HCT116 (cell line): ENCODE results near the gene IMMT. TPM values are rescaled to one million over a fixed set of nuclear protein-coding genes. Genes with fewer than 3 reads are reported as not detected.
A peak's percentile ranks its signal among the peaks of the same experiment; 100 is the strongest.

Source experiments
- ATAC-seq: fragments of 200-7000 bp; cut with Tn5 transposase; 2 replicates; pipeline ENCODE4 v1.9.1; 2020; ENCODE audit warnings: mild to moderate bottlenecking, moderate library complexity
- BruUV-seq: library from RNA; stranded (reverse); fragments of 400-500 nt; replicated peaks from 2 replicates; lab custom pipeline; 2021; lab: Mats Ljungman, UMichigan
- CTCF ChIA-PET: fragments of 300-600 bp; sonication (Branson Sonifier 250); formaldehyde crosslinking; loops from one replicate; lab custom pipeline; 2021; ENCODE audit warnings: antibody characterized with exemption; lab: Charles Lee
- POLR2A ChIA-PET: fragments of 300-600, 350-600 bp; sonication (Branson Sonifier 250); formaldehyde crosslinking; loops from one replicate; lab custom pipeline; 2021; ENCODE audit warnings: antibody characterized with exemption; lab: Charles Lee
- RAD21 ChIA-PET, 2 experiments: fragments of 300-600 bp; sonication (Branson Sonifier 250); formaldehyde crosslinking; loops; one replicate each; lab custom pipeline; 2023; ENCODE audit warnings: low total read pairs in 2 of 2; ENCODE audit not compliant: uncharacterized antibody in 2 of 2, unreplicated experiment in 2 of 2, low non-redundant PET in 1 of 2; lab: Charles Lee
- DNase-seq: peaks from one replicate; pipeline ENCODE4 v3.0.0-alpha.2; 2010; ENCODE audit warnings: low read depth, low spot score
- H2AFZ ChIP-seq: fragments of 200-600 bp; shearing (Covaris generic), sonication (generic); 2 replicates; pipeline ENCODE4 v1.6.1; 2017; ENCODE audit warnings: low read depth, mixed run types, mixed read lengths, antibody characterized with exemption, low read length; ENCODE audit not compliant: poor library complexity, severe bottlenecking
- H3K27ac ChIP-seq: 2 replicates; pipeline ENCODE4 v1.5.1; 2012; ENCODE audit warnings: low read depth, low read length
- H3K27me3 ChIP-seq: fragments of 200-600 bp; sonication (generic); 2 replicates; pipeline ENCODE4 v1.6.1; 2016; ENCODE audit warnings: mixed run types, low read length, mixed read lengths; ENCODE audit not compliant: insufficient read depth
- H3K36me3 ChIP-seq, 2 experiments: fragments of 200-500 bp in 1 of 2; fragments of 200-600 bp in 1 of 2; sonication (Bioruptor generic) in 1 of 2; sonication (generic) in 1 of 2; 2 replicates each; pipeline versions ENCODE4 v1.5.1 to v1.6.1; 2014 to 2016; ENCODE audit warnings: low read length in 2 of 2, inconsistent platforms in 1 of 2, mixed read lengths in 1 of 2, mixed run types in 1 of 2; ENCODE audit not compliant: insufficient read depth in 2 of 2, control insufficient read depth in 1 of 2
- H3K4me1 ChIP-seq, 2 experiments: fragments of 200-600 bp in 1 of 2; sonication (generic) in 1 of 2; 2 replicates each; pipeline versions ENCODE4 v1.5.1 to v1.6.1; 2012 to 2017; ENCODE audit warnings: low read length in 2 of 2, inconsistent platforms in 1 of 2, mild to moderate bottlenecking in 1 of 2, mixed read lengths in 1 of 2, mixed run types in 1 of 2, moderate library complexity in 1 of 2; ENCODE audit not compliant: insufficient read depth in 2 of 2, control insufficient read depth in 1 of 2
- H3K4me2 ChIP-seq: fragments of 200-600 bp; sonication (generic); 2 replicates; pipeline ENCODE4 v1.6.1; 2017; ENCODE audit warnings: mixed run types, low read length, mixed read lengths
- H3K4me3 ChIP-seq, 2 experiments: fragments of 200-600 bp in 1 of 2; sonication (generic) in 1 of 2; replicated peaks in 1 of 2; 2 replicates each; pipeline ENCODE4 v1.5.1; 2011 to 2016; ENCODE audit warnings: low read length in 2 of 2, control low read depth in 1 of 2, low read depth in 1 of 2, mild to moderate bottlenecking in 1 of 2, mixed read lengths in 1 of 2, mixed run types in 1 of 2
- H3K79me2 ChIP-seq: fragments of 200-600 bp; sonication (generic); 2 replicates; pipeline ENCODE4 v1.6.1; 2017; ENCODE audit warnings: mild to moderate bottlenecking, mixed run types, low read length, moderate library complexity, mixed read lengths; ENCODE audit not compliant: insufficient read depth
- H3K9ac ChIP-seq: fragments of 200-600 bp; sonication (generic); 2 replicates; pipeline ENCODE4 v1.6.1; 2016; ENCODE audit warnings: low read length, mixed read lengths
- H3K9me2 ChIP-seq: fragments of 200-600 bp; sonication (generic), shearing (Covaris generic); 2 replicates; pipeline ENCODE4 v1.6.1; 2017; ENCODE audit warnings: mixed run types, mild to moderate bottlenecking, moderate library complexity; ENCODE audit not compliant: insufficient read depth
- H3K9me3 ChIP-seq, 2 experiments: fragments of 200-500 bp in 1 of 2; fragments of 200-600 bp in 1 of 2; sonication (Bioruptor generic) in 1 of 2; sonication (generic) in 1 of 2; 2 replicates each; pipeline ENCODE4 v1.6.1; 2014 to 2017; ENCODE audit warnings: low read length in 2 of 2, mixed read lengths in 2 of 2, inconsistent platforms in 1 of 2, low read depth in 1 of 2, mild to moderate bottlenecking in 1 of 2, mixed run types in 1 of 2, moderate library complexity in 1 of 2; ENCODE audit not compliant: control insufficient read depth in 1 of 2, insufficient read depth in 1 of 2
- H4K20me1 ChIP-seq: fragments of 200-600 bp; sonication (generic), shearing (Covaris generic); 2 replicates; pipeline ENCODE4 v1.6.1; 2017; ENCODE audit warnings: mixed run types, mild to moderate bottlenecking, moderate library complexity; ENCODE audit not compliant: insufficient read depth
- CEBPB ChIP-seq: IDR thresholded peaks from 2 replicates; pipeline ENCODE4 v1.6.1; 2012; ENCODE audit warnings: low read depth
- EGR1 ChIP-seq: IDR thresholded peaks from 2 replicates; pipeline ENCODE4 v1.6.1; 2012; ENCODE audit warnings: low read depth
- ELF1 ChIP-seq: IDR thresholded peaks from 2 replicates; pipeline ENCODE4 v1.6.1; 2012; ENCODE audit warnings: low read depth, borderline replicate concordance
- EZH2 ChIP-seq: fragments of 200-600 bp; sonication (generic); IDR thresholded peaks from 2 replicates; pipeline ENCODE4 v1.6.1; 2017; ENCODE audit warnings: antibody characterized with exemption, mixed run types
- FOSL1 ChIP-seq: IDR thresholded peaks from 2 replicates; pipeline ENCODE4 v1.6.1; 2012; ENCODE audit warnings: low read depth
- POLR2AphosphoS5 ChIP-seq: IDR thresholded peaks from 2 replicates; pipeline ENCODE4 v1.6.1; 2011; ENCODE audit warnings: mild to moderate bottlenecking, low read depth, low read length, moderate library complexity
- RAD21 ChIP-seq: IDR thresholded peaks from 2 replicates; pipeline ENCODE4 v1.6.1; 2012; ENCODE audit warnings: low read depth, mild to moderate bottlenecking
- REST ChIP-seq: IDR thresholded peaks from 2 replicates; pipeline ENCODE4 v1.6.1; 2012; ENCODE audit warnings: low read depth
- SP1 ChIP-seq: IDR thresholded peaks from 2 replicates; pipeline ENCODE4 v1.6.1; 2012; ENCODE audit warnings: low read depth
- SRF ChIP-seq: IDR thresholded peaks from 2 replicates; pipeline ENCODE4 v1.6.1; 2012; ENCODE audit warnings: low read depth
- YY1 ChIP-seq: IDR thresholded peaks from 2 replicates; pipeline ENCODE4 v1.6.1; 2011; ENCODE audit warnings: low read length, low read depth, moderate library complexity, mild to moderate bottlenecking; ENCODE audit not compliant: insufficient replicate concordance; ENCODE audit errors: extremely low read depth
- ZNF274 ChIP-seq: fragments of 200-500 bp; sonication (Bioruptor generic); IDR thresholded peaks from 2 replicates; pipeline ENCODE4 v1.6.1; 2014; ENCODE audit warnings: mild to moderate bottlenecking, low read depth, low read length, inconsistent platforms
- intact Hi-C: fragments of 100-400 bp; cut with micrococcal nuclease; formaldehyde crosslinking; loops from 2 replicates; pipeline ENCODE4 v1.10.0; 2022
- total RNA-seq: library from RNA; stranded (reverse); gene quantifications from one replicate; pipeline ENCODE4 v1.2.1, GENCODE V29; 2021; ENCODE audit not compliant: unreplicated experiment
- TF ChIP-seq, protein P1 (sequence below): IDR thresholded peaks from 2 replicates; pipeline ENCODE4 v1.6.1; 2012
- TF ChIP-seq, protein P2 (sequence below): IDR thresholded peaks from 2 replicates; pipeline ENCODE4 v1.6.1; 2012

The IMMT gene
- total RNA-seq, 1 experiment from 2014 or later, result 125 TPM

DNA sequence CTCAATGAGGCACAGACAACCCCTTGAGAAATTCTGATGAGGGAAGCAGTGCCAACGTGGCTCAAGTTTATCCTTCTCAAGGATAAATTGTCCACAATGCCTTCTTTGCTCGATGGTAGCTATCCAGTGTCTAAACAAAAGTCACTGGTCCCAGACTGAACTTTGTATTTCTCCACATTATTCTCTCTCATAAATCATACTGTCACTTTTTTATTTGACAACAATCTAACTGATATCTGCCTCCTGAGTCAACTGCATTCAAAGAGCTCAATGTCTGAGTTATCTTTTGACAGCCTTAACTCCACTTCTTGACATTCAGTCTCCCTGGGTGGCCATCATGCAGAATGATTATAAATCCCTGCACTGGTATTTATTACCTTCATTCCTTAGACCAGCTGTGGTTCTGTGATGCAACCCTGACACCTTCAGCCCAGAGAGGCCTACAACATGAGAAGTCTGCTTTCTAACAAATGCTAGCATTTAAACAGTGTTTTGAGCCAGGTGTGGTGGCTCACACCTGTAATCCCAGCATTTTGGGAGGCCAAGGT, 38.2 kb downstream of the IMMT start:
- H3K9ac ChIP-seq, result no peak overlapping the region
- H3K4me2 ChIP-seq, result no peak overlapping the region
- no peaks in the 10 kb centered on the region for H3K27me3 ChIP-seq
- no peaks in the 10 kb centered on the region for H3K79me2 ChIP-seq
- peaks cover 34 to 46% of the 10 kb centered on the region in 2 experiments; a peak in 3 of 4 replicates for H3K36me3 ChIP-seq
- intact Hi-C loops, result no loop called here
- no peaks in the 10 kb centered on the region for H3K4me1 ChIP-seq
- RAD21 ChIA-PET, result no interaction called here
- H3K27ac ChIP-seq, result no peak overlapping the region
- ATAC-seq, result no peak
- DNase-seq, result no peak
- TF ChIP-seq REST (no peak), YY1 (no peak), CEBPB (no peak), POLR2AphosphoS5 (no peak), SP1 (no peak), RAD21 (no peak), FOSL1 (no peak), SRF (no peak), EGR1 (no peak), ZNF274 (no peak), ELF1 (no peak), EZH2 (no peak)
- TF ChIP-seq, protein P1, sequence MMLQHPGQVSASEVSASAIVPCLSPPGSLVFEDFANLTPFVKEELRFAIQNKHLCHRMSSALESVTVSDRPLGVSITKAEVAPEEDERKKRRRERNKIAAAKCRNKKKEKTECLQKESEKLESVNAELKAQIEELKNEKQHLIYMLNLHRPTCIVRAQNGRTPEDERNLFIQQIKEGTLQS, result no peak
- TF ChIP-seq, protein P2, sequence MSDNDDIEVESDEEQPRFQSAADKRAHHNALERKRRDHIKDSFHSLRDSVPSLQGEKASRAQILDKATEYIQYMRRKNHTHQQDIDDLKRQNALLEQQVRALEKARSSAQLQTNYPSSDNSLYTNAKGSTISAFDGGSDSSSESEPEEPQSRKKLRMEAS, result no peak
- H4K20me1 ChIP-seq, result no peaks in the 10 kb centered on the region
- H2AFZ ChIP-seq, result no peak overlapping the region
- no peaks in the 10 kb centered on the region for H3K9me2 ChIP-seq
- CTCF ChIA-PET, result interaction anchor here (0.7 kb wide), 2 partner anchors 824 to 910 kb away, joined by 3 to 4 read pairs; no protein-coding TSS in a partner anchor
- TSS peak; percentile 11 for BruUV-seq
- H3K9me3 ChIP-seq, result no peaks in the 10 kb centered on the region
- H3K4me3 ChIP-seq, result no peak overlapping the region
- POLR2A ChIA-PET, result no interaction called here
